Muscle of back (tissue), 11 donors: Measurements from ENCODE around the gene KBTBD2. TPM values are rescaled to one million over a fixed set of nuclear protein-coding genes. Genes with fewer than 3 reads are reported as not detected.
"Not testable (repeated sequence)": the region's sequence is repeated elsewhere in the genome, so short reads cannot be mapped to it uniquely, and the experiment has no call there.

Experiments
- DNase-seq, 3 donors: peaks; one replicate each; pipeline versions ENCODE4 v3.0.0 to v3.0.0-alpha.2; 2013
- polyA plus RNA-seq, 10 donors: library from polyadenylated mRNA; unstranded; fragments of 120-200 nt; gene quantifications; one replicate each; pipeline ENCODE4 v1.2.1, GENCODE V29; 2013; ENCODE audit not compliant: insufficient read length in 10 of 10

Gene KBTBD2
- polyA plus RNA-seq, 10 donors = 26.9 to 47.2 (median 40.1) TPM

DNA sequence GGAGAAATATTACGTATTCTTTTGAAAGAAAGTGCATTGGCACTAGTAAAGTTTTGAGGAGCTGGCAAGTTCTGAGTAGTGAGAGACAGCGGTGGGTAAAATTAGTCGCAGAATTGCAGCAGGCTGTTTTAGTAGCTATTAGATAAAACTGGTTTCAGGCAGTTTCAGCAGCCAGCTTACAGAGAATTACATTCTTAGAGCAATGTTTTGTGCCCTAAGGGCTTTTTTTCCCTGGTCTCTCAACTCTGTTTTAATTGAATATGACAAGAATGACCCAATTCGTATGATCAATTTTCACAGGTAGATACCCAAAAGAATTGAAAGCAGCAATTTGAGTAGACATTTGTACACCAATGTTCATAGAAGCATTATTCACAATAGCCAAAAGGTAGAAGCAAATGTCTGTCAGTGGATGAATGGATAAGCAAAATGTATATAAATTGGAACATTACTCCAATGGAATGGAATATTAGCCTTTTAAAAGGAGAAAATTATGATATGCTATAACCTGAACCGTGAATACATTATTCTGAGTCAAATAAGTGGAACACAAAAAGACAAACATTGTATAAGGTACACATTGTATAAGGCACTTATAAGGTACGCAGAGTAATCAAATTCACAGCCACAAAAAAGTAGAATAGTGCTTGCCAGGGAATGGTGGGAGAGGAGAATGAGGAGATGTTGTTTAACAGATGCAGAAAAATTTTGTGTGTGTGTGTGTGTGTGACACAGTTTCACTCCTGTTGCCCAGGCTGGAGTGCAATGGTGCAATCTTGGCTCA is 5.2 kb upstream of the KBTBD2 start:
- no peak for DNase-seq

DNA sequence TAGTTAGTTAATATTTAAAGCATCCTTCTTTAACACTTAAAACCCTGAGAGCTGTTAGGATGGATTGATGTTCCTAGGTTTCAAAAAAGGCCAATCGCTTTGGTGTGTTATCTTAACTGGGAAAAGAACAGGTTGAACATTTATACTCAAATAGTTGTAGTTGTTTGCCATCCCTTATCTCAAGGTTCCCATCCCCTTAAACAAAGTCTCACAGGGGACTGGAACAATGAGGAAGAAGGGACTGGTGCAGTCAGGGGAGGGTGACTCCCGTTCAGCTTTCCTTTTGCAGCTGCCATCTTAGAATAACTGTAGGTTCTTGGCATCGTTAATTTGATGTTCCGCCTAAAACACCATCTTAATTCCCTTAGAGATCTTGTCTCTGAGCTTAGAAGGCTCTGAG is 2.6 kb upstream of the KBTBD2 start:
- DNase-seq = no peak

- DNase-seq = no peak
These were observed 2.2 kb upstream of the KBTBD2 start for GRCh38 chr7:32893722-32894121.

GRCh38 chr7:32893207-32893524 is 1.6 kb upstream of the KBTBD2 start:
- no peak for DNase-seq

DNA sequence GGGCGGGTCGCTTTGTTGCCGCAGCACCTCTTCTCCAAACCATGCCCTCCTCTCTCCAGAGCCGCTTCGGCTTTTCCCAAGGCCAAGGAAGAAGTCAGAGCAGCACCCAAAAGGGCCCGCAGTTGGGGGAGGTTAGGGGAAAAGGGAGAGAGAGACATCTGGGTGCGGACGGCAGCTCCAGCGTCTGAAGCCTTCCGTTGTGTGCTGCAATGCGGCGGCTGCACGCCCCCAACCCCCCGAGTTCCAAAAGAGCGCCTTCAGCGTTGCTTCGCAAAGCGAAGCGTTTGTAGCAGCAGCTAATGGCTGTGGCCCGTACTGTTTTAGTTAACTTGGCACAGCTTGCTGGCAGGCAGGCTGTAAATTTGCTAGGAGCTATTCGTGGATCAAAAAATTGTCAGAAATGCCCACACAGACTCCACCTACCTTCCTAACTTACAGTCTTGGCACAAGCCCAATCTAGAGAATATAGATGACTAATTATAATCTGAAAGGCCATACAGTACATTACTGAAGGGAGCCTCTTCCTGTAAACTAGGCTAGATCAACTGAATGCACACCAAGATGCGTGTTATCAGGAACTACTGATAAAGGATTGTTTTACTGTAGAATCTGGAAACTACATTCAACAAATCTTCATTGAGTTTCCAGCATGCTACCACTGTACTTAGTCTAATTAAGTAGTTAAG is 1.1 kb upstream of the KBTBD2 start:
- DNase-seq = peak; percentile 71 to 90 (median 74)

- DNase-seq = peak; percentile 97 to 98 (median 97)
These were observed 400 bp upstream of the KBTBD2 start for GRCh38 chr7:32891800-32892520.

DNA sequence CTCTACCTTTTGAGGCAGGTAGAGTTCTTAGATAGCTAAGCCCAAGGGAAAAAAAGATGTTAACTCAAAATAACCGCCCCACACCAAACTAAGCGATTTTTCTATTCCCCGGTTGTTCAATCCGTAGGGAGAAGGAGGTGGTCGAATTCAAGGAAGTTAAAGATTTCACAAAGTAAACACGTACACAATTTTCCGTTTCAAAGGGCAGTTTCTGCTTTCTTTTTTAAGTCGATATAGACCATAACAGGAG is 842 bp downstream of the KBTBD2 start:
- peak in 2 of 3 donors; percentile 20 to 86 for DNase-seq

DNA sequence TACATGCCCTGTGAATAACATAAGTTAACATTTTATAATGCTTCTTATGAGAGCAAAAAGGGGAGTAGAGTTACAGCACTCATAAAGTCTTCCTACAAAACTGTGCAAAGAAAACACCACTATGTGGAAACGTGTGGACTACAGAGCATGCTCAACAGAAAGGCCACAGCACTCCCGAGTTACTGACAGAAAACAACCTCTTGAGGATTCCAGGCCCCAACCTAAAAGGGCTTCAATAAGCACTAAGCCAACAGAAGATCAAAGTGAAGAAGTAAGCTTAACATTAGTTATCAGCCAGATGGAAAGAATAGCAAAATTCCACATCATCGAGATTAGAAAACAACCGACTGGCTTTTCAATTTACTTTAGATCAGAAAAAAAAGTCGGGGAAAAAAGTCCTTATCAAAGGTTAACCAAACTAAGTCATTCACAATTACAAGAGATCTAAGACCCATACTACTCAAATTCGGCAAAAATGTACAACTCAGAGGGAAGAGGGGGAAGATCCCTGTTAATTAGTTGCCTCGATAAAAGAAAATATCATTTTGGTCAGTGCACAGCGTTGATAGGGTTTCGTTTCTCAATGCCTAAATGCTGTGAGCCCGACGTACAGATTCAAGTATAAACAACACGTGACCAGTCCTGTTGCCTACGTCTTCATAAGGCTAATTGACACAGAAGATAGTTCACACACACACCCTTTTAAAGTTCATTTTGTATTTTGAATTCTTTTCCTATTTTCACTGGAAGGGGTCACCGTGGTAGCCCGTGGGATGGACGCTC is 1.4 kb downstream of the KBTBD2 start:
- DNase-seq = peak; percentile 60 to 68 (median 63)

DNA sequence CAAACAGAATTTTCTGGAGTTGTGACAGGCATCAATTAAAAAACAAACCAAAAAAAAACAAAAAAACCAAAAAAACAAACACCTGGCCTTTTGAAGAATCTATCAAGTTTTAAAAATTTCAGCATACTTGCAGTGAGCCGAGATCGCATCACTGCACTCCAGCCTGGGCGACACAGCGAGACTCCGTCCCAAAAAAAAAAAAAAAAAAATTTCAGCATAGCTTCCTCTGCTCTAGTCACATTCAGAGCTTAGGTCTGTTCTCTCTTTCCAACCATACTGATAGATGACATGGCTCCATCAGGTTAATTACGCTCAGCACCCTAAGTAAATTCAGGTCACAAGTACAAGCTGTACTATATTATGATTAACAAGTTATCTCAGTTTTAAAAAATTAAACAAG is 3.1 kb downstream of the KBTBD2 start:
- no peak for DNase-seq

GRCh38 chr7:32887395-32887794 is 4.2 kb downstream of the KBTBD2 start:
- no peak for DNase-seq

DNA sequence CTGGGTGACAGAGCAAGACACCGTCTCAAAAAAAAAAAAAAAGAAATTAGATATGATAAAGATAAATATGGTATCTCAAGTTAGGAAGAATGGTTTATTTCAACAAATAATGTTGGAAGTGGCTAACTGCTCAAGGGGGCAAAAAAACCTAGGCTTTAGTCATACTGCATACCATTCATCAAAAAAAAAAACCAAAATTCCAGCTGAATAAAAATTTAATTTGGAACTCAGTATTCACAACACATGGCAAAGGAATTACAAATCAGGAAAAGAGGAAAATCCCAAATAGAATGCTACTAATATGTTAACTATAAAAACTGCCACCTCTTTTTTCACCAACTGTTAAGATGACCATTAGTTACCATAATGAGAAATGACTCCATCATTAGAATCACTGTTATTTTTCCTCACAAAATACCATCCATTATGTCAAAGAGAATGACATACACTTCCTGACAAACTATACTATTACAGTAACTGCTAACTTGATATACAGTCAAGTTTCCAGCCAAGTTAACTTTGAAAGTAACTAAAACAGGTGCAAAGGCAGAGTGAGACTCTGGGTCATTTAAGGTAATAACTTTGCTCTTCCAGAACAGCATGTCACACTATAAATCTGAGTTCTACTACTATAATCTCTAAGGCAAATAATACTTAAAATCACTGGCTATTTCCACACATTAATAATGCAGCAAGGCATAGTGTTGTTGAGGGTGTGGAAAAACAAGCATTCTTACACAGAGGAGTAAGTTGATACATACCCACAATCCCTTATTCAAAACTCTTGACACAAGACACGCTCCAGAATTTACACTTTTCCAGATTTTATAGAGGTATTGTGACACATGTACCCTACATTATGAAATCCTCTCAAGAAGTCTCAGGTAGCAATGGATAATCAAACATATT is 10.2 kb downstream of the KBTBD2 start:
- no peak for DNase-seq

- DNase-seq = no peak
These were observed 12.1 kb downstream of the KBTBD2 start for GRCh38 chr7:32879460-32879859.

GRCh38 chr7:32878023-32878422 is 13.5 kb downstream of the KBTBD2 start:
- DNase-seq = not testable (repeated sequence)

- DNase-seq = no peak
These were observed 19.1 kb downstream of the KBTBD2 start for GRCh38 chr7:32872421-32872820.

DNA sequence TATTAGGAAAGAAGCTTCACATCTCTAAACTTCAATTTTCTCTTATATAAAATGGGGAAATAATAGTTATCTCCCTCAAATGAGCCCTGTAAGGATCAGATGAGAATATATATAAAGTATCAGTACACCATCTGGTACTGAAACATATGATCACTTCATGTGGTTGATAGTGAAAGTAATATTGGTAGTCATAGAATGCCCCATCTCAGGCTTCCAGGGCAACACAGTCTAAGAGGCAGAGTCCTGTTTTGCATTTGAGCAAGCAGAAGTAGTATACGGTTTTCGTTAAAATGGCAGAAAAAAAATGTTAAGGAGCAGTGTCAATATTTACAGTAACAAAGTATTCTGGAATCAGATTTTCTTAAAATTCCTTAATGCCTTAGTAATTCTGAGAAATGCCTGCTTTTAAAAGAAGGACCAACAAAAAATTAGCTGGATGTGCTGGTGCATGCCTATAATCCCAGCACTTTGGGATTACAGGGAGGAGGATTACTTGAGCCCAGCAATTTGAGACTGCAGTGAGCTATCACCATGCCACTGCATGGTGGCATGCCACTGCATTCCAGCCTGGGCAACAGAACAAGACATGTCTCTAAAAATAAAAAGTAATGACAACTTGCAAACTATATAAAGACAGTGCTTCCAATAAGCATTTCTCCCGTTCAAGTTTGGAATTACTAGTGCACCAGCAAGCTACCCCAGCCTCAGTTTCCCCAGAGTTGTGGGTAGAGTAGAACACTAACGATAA is 19.8 kb downstream of the KBTBD2 start:
- no peak for DNase-seq

GRCh38 chr7:32870298-32870697 is 21.3 kb downstream of the KBTBD2 start:
- DNase-seq = no peak

- DNase-seq = no peak
These were observed 21.8 kb downstream of the KBTBD2 start for GRCh38 chr7:32869716-32870115.

DNA sequence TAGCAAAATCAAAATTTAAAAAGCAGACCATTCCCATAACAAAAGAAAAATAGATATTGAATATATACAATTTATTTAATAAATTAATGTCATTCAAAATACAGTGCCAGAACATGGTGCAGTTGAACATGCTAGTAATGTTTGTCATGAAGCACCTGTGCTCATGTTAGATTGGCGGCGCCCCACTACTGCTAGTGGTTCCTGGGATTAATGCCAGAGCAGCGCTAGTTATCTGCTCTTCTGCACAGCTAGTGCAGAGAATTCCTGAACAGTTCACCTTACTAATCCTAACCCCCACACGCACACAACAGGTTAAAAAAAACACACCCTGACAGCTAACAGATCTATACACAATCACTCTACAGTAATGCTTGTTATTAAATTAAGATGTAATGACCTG is 23.4 kb downstream of the KBTBD2 start:
- no peak for DNase-seq

DNA sequence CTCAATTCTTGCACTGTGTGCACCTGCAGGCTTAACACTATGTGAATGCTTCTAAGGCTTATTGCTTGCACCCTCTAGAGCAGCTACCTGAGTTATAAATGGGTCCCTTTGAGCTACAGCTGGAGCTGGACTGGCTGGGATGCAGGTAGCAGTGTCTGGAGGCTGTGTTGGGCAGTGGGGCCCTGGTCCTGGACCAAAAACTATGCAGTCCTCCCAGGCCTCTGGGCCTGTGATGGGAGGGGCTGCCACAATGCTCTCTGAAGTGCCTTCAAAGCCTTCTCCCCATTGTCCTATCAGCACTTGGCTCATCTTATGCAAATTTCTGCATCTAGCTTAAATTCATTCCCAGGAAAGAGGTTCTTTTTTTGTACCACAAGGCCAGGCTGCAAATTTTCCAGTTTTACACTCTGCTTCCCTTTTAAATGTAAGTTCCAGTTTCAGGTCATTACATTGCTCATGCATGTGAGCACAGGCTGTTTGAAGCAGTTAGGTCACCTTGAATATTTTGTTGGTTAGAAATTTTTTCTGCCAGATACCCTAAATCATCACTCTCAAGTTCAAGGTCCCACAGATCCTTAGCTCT is 26.0 kb downstream of the KBTBD2 start:
- no peak for DNase-seq

- DNase-seq = not testable (repeated sequence)
These were observed 27.7 kb downstream of the KBTBD2 start for GRCh38 chr7:32863872-32864271.
